Transverse colon (tissue), 3 donors: ENCODE data around the gene BRIP1.

Experiments
- POLR2A ChIP-seq: fragments of 450-650 bp; IDR thresholded peaks from one replicate; pipeline ENCODE4 v1.6.1; 2016; ENCODE audit warnings: antibody characterized with exemption, mild to moderate bottlenecking, moderate library complexity
- POLR2AphosphoS5 ChIP-seq, 3 donors: sonication (generic); formaldehyde crosslinking; IDR thresholded peaks; one replicate each; pipeline ENCODE4 v1.6.1; 2016; ENCODE audit warnings: antibody characterized with exemption in 3 of 3

DNA sequence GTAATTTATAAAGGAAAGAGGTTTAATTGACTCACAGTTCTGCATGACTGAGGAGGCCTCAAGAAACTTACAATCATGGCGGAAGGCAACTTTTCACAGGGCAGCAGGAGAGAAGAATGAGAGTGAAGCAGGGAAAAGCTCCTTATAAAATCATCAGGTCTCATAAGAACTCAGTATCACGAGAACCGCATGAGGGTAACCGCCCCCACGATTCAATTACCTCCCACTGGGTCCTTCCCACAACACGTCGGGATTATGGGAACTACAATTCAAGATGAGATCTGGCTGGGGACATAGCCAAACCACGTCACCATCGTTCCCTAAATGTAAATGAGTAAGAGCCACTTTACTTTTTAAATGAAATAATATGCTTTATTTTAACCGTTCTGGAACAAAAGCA is 182.4 kb downstream of the BRIP1 start:
- TF ChIP-seq POLR2A = no peak
- no peak for TF ChIP-seq POLR2AphosphoS5 (IDR thresholded peaks at IDR 0.05)
